GM23338 (cell line): ENCODE results near the gene GRID1. TPM values are rescaled to one million over a fixed set of nuclear protein-coding genes. Genes with fewer than 3 reads are reported as not detected.

Experiments used
- ATAC-seq: fragments of 200-7000 bp; cut with Tn5 transposase; 3 replicates; pipeline ENCODE4 v1.9.1; 2020
- DNase-seq: peaks from one replicate; pipeline ENCODE4 v3.0.0-alpha.2; 2015; ENCODE audit warnings: low spot score
- H2AFZ ChIP-seq: fragments of 200-600 bp; sonication (generic); 2 replicates; pipeline ENCODE4 v1.8.0; 2016; ENCODE audit warnings: antibody characterized with exemption, mild to moderate bottlenecking, moderate library complexity
- H3F3A ChIP-seq: fragments of 200-600 bp; sonication (generic); replicated peaks from 2 replicates; pipeline ENCODE4 v1.8.0; 2017; ENCODE audit warnings: antibody characterized with exemption, mixed run types, low read depth
- H3K27ac ChIP-seq: fragments of 200-600 bp; sonication (generic); 2 replicates; pipeline ENCODE4 v1.6.1; 2016; ENCODE audit warnings: low read depth
- H3K27me3 ChIP-seq: fragments of 200-600 bp; sonication (generic); 2 replicates; pipeline ENCODE4 v1.8.0; 2016; ENCODE audit warnings: mild to moderate bottlenecking, mixed run types, moderate library complexity; ENCODE audit not compliant: insufficient read depth
- H3K36me3 ChIP-seq: fragments of 200-600 bp; sonication (generic); 2 replicates; pipeline ENCODE4 v1.8.0; 2016; ENCODE audit warnings: mild to moderate bottlenecking; ENCODE audit not compliant: insufficient read depth
- H3K4me1 ChIP-seq: fragments of 200-600 bp; sonication (generic); 2 replicates; pipeline ENCODE4 v1.8.0; 2016; ENCODE audit warnings: mild to moderate bottlenecking, moderate library complexity; ENCODE audit not compliant: insufficient read depth
- H3K4me2 ChIP-seq: fragments of 200-600 bp; sonication (generic); 2 replicates; pipeline ENCODE4 v1.7.1; 2017; ENCODE audit warnings: mixed run types
- H3K4me3 ChIP-seq: fragments of 200-600 bp; sonication (generic); 2 replicates; pipeline ENCODE4 v1.6.1; 2016; ENCODE audit warnings: mixed run types
- H3K79me2 ChIP-seq: fragments of 200-600 bp; sonication (generic); replicated peaks from 2 replicates; pipeline ENCODE4 v1.8.0; 2017; ENCODE audit warnings: mild to moderate bottlenecking; ENCODE audit not compliant: insufficient read depth
- H3K9me2 ChIP-seq: fragments of 200-600 bp; sonication (generic); 2 replicates; pipeline ENCODE4 v1.8.0; 2017; ENCODE audit not compliant: insufficient read depth
- H4K20me1 ChIP-seq: fragments of 200-600 bp; sonication (generic); replicated peaks from 2 replicates; pipeline ENCODE4 v1.8.0; 2017; ENCODE audit warnings: mild to moderate bottlenecking; ENCODE audit not compliant: insufficient read depth
- H3K27ac Mint-ChIP-seq: 2 replicates; pipeline ENCODE4 v1.8.0; 2020; ENCODE audit warnings: inconsistent platforms, mild to moderate bottlenecking, moderate library complexity, mixed read lengths
- H3K27me3 Mint-ChIP-seq: 3 replicates; pipeline ENCODE4 v1.8.0; 2022; ENCODE audit warnings: low read depth, mild to moderate bottlenecking, moderate library complexity, mixed read lengths, inconsistent platforms; ENCODE audit not compliant: insufficient read depth, poor library complexity
- H3K36me3 Mint-ChIP-seq: 3 replicates; pipeline ENCODE4 v1.8.0; 2021; ENCODE audit warnings: low read depth, mild to moderate bottlenecking, inconsistent platforms, moderate library complexity, mixed read lengths
- H3K4me1 Mint-ChIP-seq: 3 replicates; pipeline ENCODE4 v1.8.0; 2020; ENCODE audit warnings: mild to moderate bottlenecking, inconsistent platforms, mixed read lengths
- H3K4me3 Mint-ChIP-seq: 3 replicates; pipeline ENCODE4 v1.8.0; 2021; ENCODE audit warnings: moderate library complexity, mild to moderate bottlenecking, inconsistent platforms, mixed read lengths
- H3K9me3 Mint-ChIP-seq: 3 replicates; pipeline ENCODE4 v1.8.0; 2020; ENCODE audit warnings: moderate library complexity, mild to moderate bottlenecking, inconsistent platforms, mixed read lengths
- CREB1 ChIP-seq: fragments of 250-450 bp; sonication (Bioruptor Pico); IDR thresholded peaks from 2 replicates; pipeline ENCODE4 v1.5.0; 2020; ENCODE audit warnings: low read depth, mild to moderate bottlenecking, moderate library complexity
- EZH2 ChIP-seq: fragments of 200-600 bp; sonication (generic); IDR thresholded peaks from one replicate; pipeline ENCODE4 v1.8.0; 2017; ENCODE audit warnings: antibody characterized with exemption, mild to moderate bottlenecking, low read depth; ENCODE audit not compliant: unreplicated experiment
- EZH2phosphoT487 ChIP-seq: fragments of 200-600 bp; sonication (generic); IDR thresholded peaks from one replicate; pipeline ENCODE4 v1.8.1; 2018; ENCODE audit warnings: antibody characterized with exemption; ENCODE audit not compliant: unreplicated experiment
- STAT1 ChIP-seq: IDR thresholded peaks from one replicate; pipeline ENCODE4 v1.6.1; 2016; ENCODE audit warnings: antibody characterized with exemption; ENCODE audit not compliant: unreplicated experiment
- ZNF114 ChIP-seq: fragments of 250-450 bp; sonication (Bioruptor Pico); IDR thresholded peaks from 2 replicates; pipeline ENCODE4 v1.5.0; 2020; ENCODE audit warnings: mild to moderate bottlenecking, moderate library complexity
- polyA plus RNA-seq: library from polyadenylated mRNA; unstranded; fragments of >200 nt; fragmentation: Nextera tagmentation; extraction: Ambion mirVana; gene quantifications from 2 replicates; pipeline ENCODE4 v1.2.1, GENCODE V29; 2016
- total RNA-seq: library from RNA; depleted of rRNA; stranded (reverse); fragments of >200 nt; shearing (Covaris generic); gene quantifications from 2 replicates; pipeline ENCODE4 v1.2.3, GENCODE V29; 2014
- TF ChIP-seq, protein P1 (sequence below), 2 experiments: fragments of 200-600 bp in 1 of 2; sonication (generic) in 1 of 2; conservative IDR thresholded peaks; 2 replicates each; pipeline versions ENCODE4 v1.5.1 to v1.6.1; 2016 to 2017; ENCODE audit warnings: antibody characterized with exemption in 2 of 2, low read depth in 2 of 2, mild to moderate bottlenecking in 2 of 2, moderate library complexity in 1 of 2
- TF ChIP-seq, protein P2 (sequence below): IDR thresholded peaks from one replicate; pipeline ENCODE4 v1.6.1; 2018; ENCODE audit warnings: antibody characterized with exemption; ENCODE audit not compliant: unreplicated experiment
- TF ChIP-seq, protein P3 (sequence below): IDR thresholded peaks from 2 replicates; pipeline ENCODE4 v1.6.1; 2016; ENCODE audit warnings: antibody characterized with exemption

GRID1 gene
- total and polyA plus RNA-seq, 2 experiments from 2014 or later = 0.14 to 0.15 TPM

DNA sequence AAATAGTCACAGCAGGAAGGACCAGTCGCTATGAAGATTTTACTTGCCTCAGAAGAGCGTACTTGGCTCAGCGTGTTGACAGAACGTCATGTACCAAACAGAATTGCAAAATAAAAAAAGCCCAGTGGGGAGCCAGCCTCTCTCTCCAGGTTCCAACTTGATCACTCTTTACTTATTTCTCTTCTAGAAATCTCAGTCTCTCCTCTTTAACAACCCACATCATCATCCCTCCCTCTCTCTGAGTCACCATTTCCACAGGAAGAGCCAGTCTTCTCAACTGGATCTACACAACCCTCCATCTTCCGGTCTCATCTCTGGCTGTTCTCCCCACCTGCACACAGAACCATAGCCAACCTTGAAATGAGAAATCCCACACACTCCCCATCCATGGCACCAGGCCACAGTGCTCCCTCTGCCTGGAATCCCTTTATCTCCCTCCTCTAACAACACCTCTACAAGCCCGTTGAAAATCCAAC is 718.3 kb downstream of the GRID1 start:
- Mint-ChIP-seq H3K9me3 (peaks cover 99% of the 10 kb centered on the region), H3K4me1 (no peaks in the 10 kb centered on the region; the same call in 2 of the 3 replicates), H3K27ac (no peak overlapping the region), H3K36me3 (peaks cover 8% of the 10 kb centered on the region), H3K27me3 (peaks cover 2% of the 10 kb centered on the region), H3K4me3 (no peak overlapping the region)
- ATAC-seq = no peak
- no peak for DNase-seq
- Histone ChIP-seq H3K4me3 (no peak overlapping the region), H4K20me1 (no peaks in the 10 kb centered on the region), H3K9me2 (no peaks in the 10 kb centered on the region), H2AFZ (no peak overlapping the region), H3K27ac (no peak overlapping the region), H3K4me1 (no peaks in the 10 kb centered on the region), H3K4me2 (no peak overlapping the region), H3K36me3 (no peaks in the 10 kb centered on the region), H3F3A (no peaks in the 10 kb centered on the region), H3K27me3 (no peaks in the 10 kb centered on the region), H3K79me2 (no peaks in the 10 kb centered on the region)
- TF ChIP-seq, protein P1, sequence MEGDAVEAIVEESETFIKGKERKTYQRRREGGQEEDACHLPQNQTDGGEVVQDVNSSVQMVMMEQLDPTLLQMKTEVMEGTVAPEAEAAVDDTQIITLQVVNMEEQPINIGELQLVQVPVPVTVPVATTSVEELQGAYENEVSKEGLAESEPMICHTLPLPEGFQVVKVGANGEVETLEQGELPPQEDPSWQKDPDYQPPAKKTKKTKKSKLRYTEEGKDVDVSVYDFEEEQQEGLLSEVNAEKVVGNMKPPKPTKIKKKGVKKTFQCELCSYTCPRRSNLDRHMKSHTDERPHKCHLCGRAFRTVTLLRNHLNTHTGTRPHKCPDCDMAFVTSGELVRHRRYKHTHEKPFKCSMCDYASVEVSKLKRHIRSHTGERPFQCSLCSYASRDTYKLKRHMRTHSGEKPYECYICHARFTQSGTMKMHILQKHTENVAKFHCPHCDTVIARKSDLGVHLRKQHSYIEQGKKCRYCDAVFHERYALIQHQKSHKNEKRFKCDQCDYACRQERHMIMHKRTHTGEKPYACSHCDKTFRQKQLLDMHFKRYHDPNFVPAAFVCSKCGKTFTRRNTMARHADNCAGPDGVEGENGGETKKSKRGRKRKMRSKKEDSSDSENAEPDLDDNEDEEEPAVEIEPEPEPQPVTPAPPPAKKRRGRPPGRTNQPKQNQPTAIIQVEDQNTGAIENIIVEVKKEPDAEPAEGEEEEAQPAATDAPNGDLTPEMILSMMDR (conservative IDR thresholded peaks at IDR 0.05; ENCODE audit: low read depth in 2 of 2) = no peak
- TF ChIP-seq EZH2 (no peak), STAT1 (no peak), ZNF114 (CRISPR knock-in tag) (no peak), EZH2phosphoT487 (no peak)
- TF ChIP-seq, protein P2, sequence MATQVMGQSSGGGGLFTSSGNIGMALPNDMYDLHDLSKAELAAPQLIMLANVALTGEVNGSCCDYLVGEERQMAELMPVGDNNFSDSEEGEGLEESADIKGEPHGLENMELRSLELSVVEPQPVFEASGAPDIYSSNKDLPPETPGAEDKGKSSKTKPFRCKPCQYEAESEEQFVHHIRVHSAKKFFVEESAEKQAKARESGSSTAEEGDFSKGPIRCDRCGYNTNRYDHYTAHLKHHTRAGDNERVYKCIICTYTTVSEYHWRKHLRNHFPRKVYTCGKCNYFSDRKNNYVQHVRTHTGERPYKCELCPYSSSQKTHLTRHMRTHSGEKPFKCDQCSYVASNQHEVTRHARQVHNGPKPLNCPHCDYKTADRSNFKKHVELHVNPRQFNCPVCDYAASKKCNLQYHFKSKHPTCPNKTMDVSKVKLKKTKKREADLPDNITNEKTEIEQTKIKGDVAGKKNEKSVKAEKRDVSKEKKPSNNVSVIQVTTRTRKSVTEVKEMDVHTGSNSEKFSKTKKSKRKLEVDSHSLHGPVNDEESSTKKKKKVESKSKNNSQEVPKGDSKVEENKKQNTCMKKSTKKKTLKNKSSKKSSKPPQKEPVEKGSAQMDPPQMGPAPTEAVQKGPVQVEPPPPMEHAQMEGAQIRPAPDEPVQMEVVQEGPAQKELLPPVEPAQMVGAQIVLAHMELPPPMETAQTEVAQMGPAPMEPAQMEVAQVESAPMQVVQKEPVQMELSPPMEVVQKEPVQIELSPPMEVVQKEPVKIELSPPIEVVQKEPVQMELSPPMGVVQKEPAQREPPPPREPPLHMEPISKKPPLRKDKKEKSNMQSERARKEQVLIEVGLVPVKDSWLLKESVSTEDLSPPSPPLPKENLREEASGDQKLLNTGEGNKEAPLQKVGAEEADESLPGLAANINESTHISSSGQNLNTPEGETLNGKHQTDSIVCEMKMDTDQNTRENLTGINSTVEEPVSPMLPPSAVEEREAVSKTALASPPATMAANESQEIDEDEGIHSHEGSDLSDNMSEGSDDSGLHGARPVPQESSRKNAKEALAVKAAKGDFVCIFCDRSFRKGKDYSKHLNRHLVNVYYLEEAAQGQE = no peak
- TF ChIP-seq, protein P3, sequence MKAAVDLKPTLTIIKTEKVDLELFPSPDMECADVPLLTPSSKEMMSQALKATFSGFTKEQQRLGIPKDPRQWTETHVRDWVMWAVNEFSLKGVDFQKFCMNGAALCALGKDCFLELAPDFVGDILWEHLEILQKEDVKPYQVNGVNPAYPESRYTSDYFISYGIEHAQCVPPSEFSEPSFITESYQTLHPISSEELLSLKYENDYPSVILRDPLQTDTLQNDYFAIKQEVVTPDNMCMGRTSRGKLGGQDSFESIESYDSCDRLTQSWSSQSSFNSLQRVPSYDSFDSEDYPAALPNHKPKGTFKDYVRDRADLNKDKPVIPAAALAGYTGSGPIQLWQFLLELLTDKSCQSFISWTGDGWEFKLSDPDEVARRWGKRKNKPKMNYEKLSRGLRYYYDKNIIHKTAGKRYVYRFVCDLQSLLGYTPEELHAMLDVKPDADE = no peak

DNA sequence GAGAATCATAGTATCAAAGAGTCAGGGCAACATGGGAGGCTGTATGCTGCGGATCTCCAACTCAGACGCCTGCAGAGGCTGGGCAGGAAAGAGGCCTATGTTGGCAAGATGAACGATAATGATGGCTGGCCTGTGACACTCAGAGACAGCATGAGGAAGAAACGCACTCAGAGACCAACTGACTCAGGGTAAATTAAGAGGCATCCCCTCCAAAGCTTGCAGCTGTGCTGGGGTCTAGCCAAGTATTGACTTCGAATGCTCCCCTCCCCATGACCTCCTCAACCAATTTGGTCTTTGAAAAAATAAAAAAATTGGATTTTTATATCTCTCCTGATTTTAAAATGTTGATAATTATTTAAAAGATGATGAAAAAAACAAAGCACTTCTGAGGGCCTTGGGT is 718.9 kb downstream of the GRID1 start:
- H3K27me3 ChIP-seq = no peaks in the 10 kb centered on the region
- no peaks in the 10 kb centered on the region for H3F3A ChIP-seq
- Mint-ChIP-seq H3K4me1 (no peaks in the 10 kb centered on the region; the same call in 2 of the 3 replicates), H3K9me3 (peaks cover 99% of the 10 kb centered on the region), H3K4me3 (no peak overlapping the region), H3K36me3 (peaks cover 8% of the 10 kb centered on the region), H3K27me3 (peaks cover 2% of the 10 kb centered on the region), H3K27ac (no peak overlapping the region)
- no peak overlapping the region for H3K4me3 ChIP-seq
- H3K79me2 ChIP-seq = no peaks in the 10 kb centered on the region
- H3K36me3 ChIP-seq = no peaks in the 10 kb centered on the region
- no peaks in the 10 kb centered on the region for H4K20me1 ChIP-seq
- H2AFZ ChIP-seq = no peak overlapping the region
- ATAC-seq = no peak
- no peak overlapping the region for H3K4me2 ChIP-seq
- TF ChIP-seq, protein P2 = no peak
- TF ChIP-seq, protein P1 (conservative IDR thresholded peaks at IDR 0.05; ENCODE audit: low read depth in 2 of 2) = no peak
- TF ChIP-seq, protein P3 = no peak
- no peak for TF ChIP-seq EZH2phosphoT487
- no peak for TF ChIP-seq ZNF114 (CRISPR knock-in tag)
- TF ChIP-seq CREB1 (CRISPR knock-in tag) = no peak
- H3K4me1 ChIP-seq = no peaks in the 10 kb centered on the region
- no peak for DNase-seq
- no peaks in the 10 kb centered on the region for H3K9me2 ChIP-seq
- no peak overlapping the region for H3K27ac ChIP-seq
